HCT116 (cell line): ENCODE data around the gene CCDC9B. TPM values are rescaled to one million over a fixed set of nuclear protein-coding genes. Genes with fewer than 3 reads are reported as not detected.

Experiments
- ATAC-seq: fragments of 200-7000 bp; cut with Tn5 transposase; 2 replicates; pipeline ENCODE4 v1.9.1; 2020; ENCODE audit warnings: mild to moderate bottlenecking, moderate library complexity
- BruUV-seq: library from RNA; stranded (reverse); fragments of 400-500 nt; replicated peaks from 2 replicates; lab custom pipeline; 2021; lab: Mats Ljungman, UMichigan
- CTCF ChIA-PET: fragments of 300-600 bp; sonication (Branson Sonifier 250); formaldehyde crosslinking; loops from one replicate; lab custom pipeline; 2021; ENCODE audit warnings: antibody characterized with exemption; lab: Charles Lee
- POLR2A ChIA-PET: fragments of 300-600, 350-600 bp; sonication (Branson Sonifier 250); formaldehyde crosslinking; loops from one replicate; lab custom pipeline; 2021; ENCODE audit warnings: antibody characterized with exemption; lab: Charles Lee
- RAD21 ChIA-PET, 2 experiments: fragments of 300-600 bp; sonication (Branson Sonifier 250); formaldehyde crosslinking; loops; one replicate each; lab custom pipeline; 2023; ENCODE audit warnings: low total read pairs in 2 of 2; ENCODE audit not compliant: uncharacterized antibody in 2 of 2, unreplicated experiment in 2 of 2, low non-redundant PET in 1 of 2; lab: Charles Lee
- DNase-seq: peaks from one replicate; pipeline ENCODE4 v3.0.0-alpha.2; 2010; ENCODE audit warnings: low read depth, low spot score
- H2AFZ ChIP-seq: fragments of 200-600 bp; shearing (Covaris generic), sonication (generic); 2 replicates; pipeline ENCODE4 v1.6.1; 2017; ENCODE audit warnings: low read depth, mixed run types, mixed read lengths, antibody characterized with exemption, low read length; ENCODE audit not compliant: poor library complexity, severe bottlenecking
- H3K27ac ChIP-seq: 2 replicates; pipeline ENCODE4 v1.5.1; 2012; ENCODE audit warnings: low read depth, low read length
- H3K27me3 ChIP-seq: fragments of 200-600 bp; sonication (generic); 2 replicates; pipeline ENCODE4 v1.6.1; 2016; ENCODE audit warnings: mixed run types, low read length, mixed read lengths; ENCODE audit not compliant: insufficient read depth
- H3K36me3 ChIP-seq, 2 experiments: fragments of 200-500 bp in 1 of 2; fragments of 200-600 bp in 1 of 2; sonication (Bioruptor generic) in 1 of 2; sonication (generic) in 1 of 2; 2 replicates each; pipeline versions ENCODE4 v1.5.1 to v1.6.1; 2014 to 2016; ENCODE audit warnings: low read length in 2 of 2, inconsistent platforms in 1 of 2, mixed read lengths in 1 of 2, mixed run types in 1 of 2; ENCODE audit not compliant: insufficient read depth in 2 of 2, control insufficient read depth in 1 of 2
- H3K4me1 ChIP-seq, 2 experiments: fragments of 200-600 bp in 1 of 2; sonication (generic) in 1 of 2; 2 replicates each; pipeline versions ENCODE4 v1.5.1 to v1.6.1; 2012 to 2017; ENCODE audit warnings: low read length in 2 of 2, inconsistent platforms in 1 of 2, mild to moderate bottlenecking in 1 of 2, mixed read lengths in 1 of 2, mixed run types in 1 of 2, moderate library complexity in 1 of 2; ENCODE audit not compliant: insufficient read depth in 2 of 2, control insufficient read depth in 1 of 2
- H3K4me2 ChIP-seq: fragments of 200-600 bp; sonication (generic); 2 replicates; pipeline ENCODE4 v1.6.1; 2017; ENCODE audit warnings: mixed run types, low read length, mixed read lengths
- H3K4me3 ChIP-seq, 2 experiments: fragments of 200-600 bp in 1 of 2; sonication (generic) in 1 of 2; replicated peaks in 1 of 2; 2 replicates each; pipeline ENCODE4 v1.5.1; 2011 to 2016; ENCODE audit warnings: low read length in 2 of 2, control low read depth in 1 of 2, low read depth in 1 of 2, mild to moderate bottlenecking in 1 of 2, mixed read lengths in 1 of 2, mixed run types in 1 of 2
- H3K79me2 ChIP-seq: fragments of 200-600 bp; sonication (generic); 2 replicates; pipeline ENCODE4 v1.6.1; 2017; ENCODE audit warnings: mild to moderate bottlenecking, mixed run types, low read length, moderate library complexity, mixed read lengths; ENCODE audit not compliant: insufficient read depth
- H3K9ac ChIP-seq: fragments of 200-600 bp; sonication (generic); 2 replicates; pipeline ENCODE4 v1.6.1; 2016; ENCODE audit warnings: low read length, mixed read lengths
- H3K9me2 ChIP-seq: fragments of 200-600 bp; sonication (generic), shearing (Covaris generic); 2 replicates; pipeline ENCODE4 v1.6.1; 2017; ENCODE audit warnings: mixed run types, mild to moderate bottlenecking, moderate library complexity; ENCODE audit not compliant: insufficient read depth
- H3K9me3 ChIP-seq, 2 experiments: fragments of 200-500 bp in 1 of 2; fragments of 200-600 bp in 1 of 2; sonication (Bioruptor generic) in 1 of 2; sonication (generic) in 1 of 2; 2 replicates each; pipeline ENCODE4 v1.6.1; 2014 to 2017; ENCODE audit warnings: low read length in 2 of 2, mixed read lengths in 2 of 2, inconsistent platforms in 1 of 2, low read depth in 1 of 2, mild to moderate bottlenecking in 1 of 2, mixed run types in 1 of 2, moderate library complexity in 1 of 2; ENCODE audit not compliant: control insufficient read depth in 1 of 2, insufficient read depth in 1 of 2
- H4K20me1 ChIP-seq: fragments of 200-600 bp; sonication (generic), shearing (Covaris generic); 2 replicates; pipeline ENCODE4 v1.6.1; 2017; ENCODE audit warnings: mixed run types, mild to moderate bottlenecking, moderate library complexity; ENCODE audit not compliant: insufficient read depth
- ATF3 ChIP-seq: IDR thresholded peaks from 2 replicates; pipeline ENCODE4 v1.6.1; 2012
- RAD21 ChIP-seq: IDR thresholded peaks from 2 replicates; pipeline ENCODE4 v1.6.1; 2012; ENCODE audit warnings: low read depth, mild to moderate bottlenecking
- YY1 ChIP-seq: IDR thresholded peaks from 2 replicates; pipeline ENCODE4 v1.6.1; 2011; ENCODE audit warnings: low read length, low read depth, moderate library complexity, mild to moderate bottlenecking; ENCODE audit not compliant: insufficient replicate concordance; ENCODE audit errors: extremely low read depth
- ZNF274 ChIP-seq: fragments of 200-500 bp; sonication (Bioruptor generic); IDR thresholded peaks from 2 replicates; pipeline ENCODE4 v1.6.1; 2014; ENCODE audit warnings: mild to moderate bottlenecking, low read depth, low read length, inconsistent platforms
- intact Hi-C: fragments of 100-400 bp; cut with micrococcal nuclease; formaldehyde crosslinking; loops from 2 replicates; pipeline ENCODE4 v1.10.0; 2022
- total RNA-seq: library from RNA; stranded (reverse); gene quantifications from one replicate; pipeline ENCODE4 v1.2.1, GENCODE V29; 2021; ENCODE audit not compliant: unreplicated experiment

CCDC9B gene
- total RNA-seq, 1 experiment from 2014 or later: 15.6 TPM

GRCh38 chr15:40352281-40352901, 11.7 kb upstream of the CCDC9B start:
- Histone ChIP-seq H3K4me2 (no peak overlapping the region), H2AFZ (no peak overlapping the region), H3K9me3 (no peaks in the 10 kb centered on the region), H3K27me3 (no peaks in the 10 kb centered on the region), H3K79me2 (no peaks in the 10 kb centered on the region), H3K9ac (no peak overlapping the region), H3K9me2 (no peaks in the 10 kb centered on the region), H3K27ac (no peak overlapping the region), H4K20me1 (no peaks in the 10 kb centered on the region), H3K36me3 (no peaks in the 10 kb centered on the region), H3K4me3 (no peak overlapping the region), H3K4me1 (peaks cover 8 to 33% of the 10 kb centered on the region in 2 experiments)
- no TSS peak for BruUV-seq
- ATAC-seq (no peak), DNase-seq (no peak)
- intact Hi-C loops: no loop called here
- no peak for TF ChIP-seq RAD21
- no peak for TF ChIP-seq YY1
- no peak for TF ChIP-seq ATF3
- ChIA-PET CTCF (interaction anchor here (1.4 kb wide), 1 partner anchor 12 kb away, joined by 4 read pairs; the partner anchor contains the start of gene CCDC9B), RAD21 (no interaction called here), POLR2A (no interaction called here)

GRCh38 chr15:40349163-40349562, 8.4 kb upstream of the CCDC9B start:
- no peak overlapping the region for H2AFZ ChIP-seq
- no peak for TF ChIP-seq ZNF274
- TF ChIP-seq, all 23 proteins: peak for 0
- Histone ChIP-seq H3K4me1 (peaks cover 2 to 41% of the 10 kb centered on the region in 2 experiments; a peak in 3 of 4 replicates), H3K27ac (no peak overlapping the region), H3K79me2 (no peaks in the 10 kb centered on the region), H3K27me3 (no peaks in the 10 kb centered on the region), H3K4me2 (no peak overlapping the region), H3K9me3 (no peaks in the 10 kb centered on the region), H3K9ac (no peak overlapping the region), H3K4me3 (no peak overlapping the region), H4K20me1 (no peaks in the 10 kb centered on the region), H3K36me3 (no peaks in the 10 kb centered on the region), H3K9me2 (no peaks in the 10 kb centered on the region)
- no peak for DNase-seq
- intact Hi-C loops: loop anchor here (10.0 kb wide), 1 partner anchor 156 kb away; no protein-coding TSS in a partner anchor
- no TSS peak for BruUV-seq
- no peak for ATAC-seq
- ChIA-PET CTCF (no interaction called here), RAD21 (no interaction called here), POLR2A (no interaction called here)
